Measurements from ENCODE around the gene RAET1E.
"Not testable (repeated sequence)": the region's sequence is repeated elsewhere in the genome, so short reads cannot be mapped to it uniquely, and the experiment has no call there.

RAET1E gene

DNA sequence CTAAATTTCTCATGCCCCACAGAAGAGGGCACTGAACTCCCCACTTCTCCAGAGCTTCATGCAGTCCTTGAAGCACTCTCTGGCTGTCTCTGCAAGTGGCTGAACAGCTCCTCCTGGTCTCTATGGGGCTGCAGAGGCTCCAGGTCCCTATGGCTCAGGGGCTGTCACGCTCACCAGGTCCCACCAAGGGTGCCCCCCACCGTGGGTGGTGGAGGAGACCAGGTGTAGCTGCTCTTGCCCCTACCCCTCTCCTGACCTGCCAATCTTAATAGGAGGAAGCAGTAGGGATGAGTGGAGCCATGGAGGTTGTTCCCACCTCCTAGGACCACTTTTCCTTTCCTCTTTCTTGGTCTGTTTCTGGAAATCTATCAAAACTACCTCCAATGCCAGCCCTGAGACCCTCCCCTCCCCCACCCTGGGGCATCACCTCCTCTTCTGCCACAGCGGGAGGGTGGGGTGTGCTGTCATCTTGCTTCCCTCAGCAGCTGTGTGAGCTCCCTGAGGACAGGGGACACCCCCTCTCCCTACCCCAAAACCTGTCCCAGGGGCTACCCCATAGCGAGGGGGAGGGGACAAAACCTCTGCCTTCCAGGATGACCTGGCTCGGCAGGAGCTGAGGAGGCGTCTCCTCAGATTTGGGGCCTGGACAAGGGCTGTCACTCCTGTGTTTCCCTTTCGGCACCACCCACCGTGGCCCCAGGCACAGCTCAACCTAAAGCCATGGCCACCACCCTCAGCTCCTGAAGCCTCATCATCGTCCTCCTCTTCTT is 12.0 kb upstream of the RAET1E start:
- no peak for DNase-seq (ENCODE audit: low read depth)

DNA sequence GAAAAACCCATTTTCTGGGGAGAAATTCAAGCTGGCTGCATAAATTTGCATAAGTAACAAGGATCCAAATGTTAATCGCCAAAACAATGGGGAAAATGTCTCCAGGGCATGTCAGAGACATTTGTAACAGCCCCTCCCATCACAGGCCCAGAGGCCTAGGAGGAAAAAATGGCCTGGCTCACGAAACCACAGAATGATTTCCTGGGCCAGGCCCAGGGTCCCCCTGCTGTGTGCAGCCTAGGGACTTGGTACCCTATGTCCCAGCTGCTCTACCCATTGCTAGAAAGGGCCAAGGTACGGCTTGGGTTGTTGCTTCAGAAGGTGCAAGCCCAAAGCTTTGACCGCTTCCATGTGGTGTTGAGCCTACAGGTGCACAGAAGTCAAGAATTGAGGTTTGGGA is 10.6 kb upstream of the RAET1E start:
- DNase-seq (ENCODE audit: low read depth): not testable (repeated sequence)

DNA sequence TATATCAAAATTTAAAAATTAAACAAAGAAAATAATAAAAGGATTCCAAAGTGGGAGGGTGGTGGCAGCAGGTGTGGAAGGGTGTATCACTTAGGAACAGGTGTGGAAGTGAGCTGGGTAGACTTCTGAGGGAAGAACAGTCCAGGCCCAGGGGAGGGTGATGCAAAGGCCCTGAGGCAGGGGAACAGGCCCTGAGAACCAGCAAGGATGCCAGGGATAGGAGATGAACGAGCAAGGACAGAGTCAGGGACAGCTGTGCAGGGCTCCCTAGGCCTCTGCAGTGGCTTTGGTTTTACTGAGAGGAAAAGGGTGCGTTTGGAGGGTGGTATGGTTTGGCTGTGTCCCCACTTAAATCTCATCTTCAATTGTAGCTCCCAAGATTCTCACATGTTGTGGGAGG is 9.4 kb upstream of the RAET1E start:
- DNase-seq (ENCODE audit: low read depth): no peak

DNA sequence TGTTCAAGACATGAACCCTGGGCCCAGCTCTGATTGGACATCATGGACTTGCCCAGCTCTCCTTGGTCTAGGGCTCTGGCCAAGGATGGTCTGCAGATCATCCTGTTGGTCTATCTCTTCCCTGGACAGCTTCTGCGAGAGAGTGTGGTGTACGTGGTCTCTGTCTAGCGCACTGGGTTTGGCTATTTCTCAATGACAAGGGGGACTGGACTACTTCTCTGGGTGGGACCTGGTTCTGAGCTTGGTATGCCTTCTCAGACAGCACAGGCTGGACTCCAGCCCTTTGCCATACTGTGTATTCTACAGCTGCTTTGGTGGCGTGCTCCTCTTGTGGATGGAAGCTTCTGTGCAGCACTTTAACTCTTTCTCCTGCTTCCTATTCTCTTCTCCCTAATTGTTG is 8.5 kb upstream of the RAET1E start:
- DNase-seq (ENCODE audit: low read depth): no peak

DNA sequence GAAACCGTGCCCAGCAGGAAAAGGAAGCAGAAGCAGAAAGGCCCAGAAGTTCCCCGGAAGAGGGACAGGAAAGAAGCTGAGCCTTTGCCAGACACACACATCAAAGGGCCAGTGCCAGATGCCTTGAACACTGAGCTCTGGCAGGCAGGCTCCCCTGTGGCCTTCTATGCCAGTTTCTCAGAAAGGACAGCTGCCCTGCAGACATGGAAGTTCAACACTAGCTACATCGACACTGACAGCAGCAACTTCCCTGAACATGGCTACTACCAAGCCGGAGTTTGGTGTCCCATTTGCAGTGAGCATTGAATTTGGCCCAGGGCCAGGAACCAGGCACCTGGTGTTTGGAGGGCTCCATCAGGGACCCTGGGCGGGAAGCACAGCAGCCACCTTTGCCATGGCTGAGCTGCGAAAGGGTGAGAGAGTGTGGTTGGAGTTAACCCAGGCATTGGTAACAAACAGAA is 8.0 kb upstream of the RAET1E start:
- DNase-seq (ENCODE audit: low read depth): no peak

DNA sequence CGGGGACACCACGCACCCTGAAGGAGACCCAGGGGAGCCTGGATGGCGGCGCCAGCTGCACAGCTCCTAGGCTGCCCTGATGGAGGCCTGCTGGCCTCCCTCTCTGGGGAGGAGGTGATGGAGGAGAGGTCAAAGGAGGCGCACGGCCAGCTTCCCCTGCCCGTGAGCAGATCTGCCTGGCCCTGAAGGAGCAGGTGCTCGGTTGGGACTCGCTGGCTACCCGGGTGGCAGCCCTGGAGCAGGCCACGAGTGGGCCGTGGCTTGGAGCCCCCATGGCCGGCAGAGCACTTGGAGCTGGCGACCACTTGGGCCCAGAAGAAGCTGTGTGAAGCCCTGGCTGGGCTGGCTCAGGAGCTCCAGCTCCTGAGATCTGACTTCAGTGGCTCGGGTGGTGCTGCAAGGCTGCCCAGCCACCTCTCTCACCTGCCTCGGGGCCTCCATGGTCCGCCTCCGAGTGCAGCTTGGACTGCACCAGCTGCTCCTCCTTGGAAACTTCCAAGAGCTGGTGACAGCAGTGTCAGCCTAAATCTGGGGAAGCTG is 7.5 kb upstream of the RAET1E start:
- DNase-seq (ENCODE audit: low read depth): no peak

DNA sequence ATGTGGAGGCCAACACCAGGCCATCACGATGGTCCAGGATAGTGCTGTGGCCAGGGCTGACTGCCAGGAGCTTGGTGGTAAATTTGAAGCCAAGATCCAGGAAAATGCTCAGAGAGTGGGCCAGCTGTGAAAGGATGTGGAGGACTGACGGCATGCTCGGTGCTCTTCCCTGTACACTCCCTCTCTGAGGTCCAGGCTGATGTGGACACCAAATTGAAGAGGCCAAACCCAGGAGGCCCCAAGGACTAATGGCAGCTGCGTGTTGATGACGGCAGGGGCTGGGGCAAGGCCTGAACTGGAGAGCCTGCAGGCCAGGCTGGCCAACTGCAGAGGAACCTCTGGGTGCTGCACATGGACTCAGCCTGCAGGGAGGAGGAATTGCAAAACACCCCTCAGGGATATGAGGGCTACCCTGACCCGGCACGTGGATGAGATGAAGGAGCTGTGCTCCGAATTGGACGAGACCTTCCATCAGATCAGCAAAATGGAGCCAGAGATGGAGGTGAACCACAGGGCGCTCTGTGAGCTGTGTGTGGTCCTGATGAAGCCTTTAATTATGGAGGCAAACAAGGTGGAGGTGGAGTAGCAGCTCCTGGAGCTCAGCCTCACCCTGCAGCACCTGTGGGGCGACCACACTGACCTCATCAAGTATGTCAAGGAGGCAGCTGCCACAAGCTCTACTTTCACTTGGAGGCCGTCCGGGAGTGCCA is 6.9 kb upstream of the RAET1E start:
- DNase-seq (ENCODE audit: low read depth): no peak

DNA sequence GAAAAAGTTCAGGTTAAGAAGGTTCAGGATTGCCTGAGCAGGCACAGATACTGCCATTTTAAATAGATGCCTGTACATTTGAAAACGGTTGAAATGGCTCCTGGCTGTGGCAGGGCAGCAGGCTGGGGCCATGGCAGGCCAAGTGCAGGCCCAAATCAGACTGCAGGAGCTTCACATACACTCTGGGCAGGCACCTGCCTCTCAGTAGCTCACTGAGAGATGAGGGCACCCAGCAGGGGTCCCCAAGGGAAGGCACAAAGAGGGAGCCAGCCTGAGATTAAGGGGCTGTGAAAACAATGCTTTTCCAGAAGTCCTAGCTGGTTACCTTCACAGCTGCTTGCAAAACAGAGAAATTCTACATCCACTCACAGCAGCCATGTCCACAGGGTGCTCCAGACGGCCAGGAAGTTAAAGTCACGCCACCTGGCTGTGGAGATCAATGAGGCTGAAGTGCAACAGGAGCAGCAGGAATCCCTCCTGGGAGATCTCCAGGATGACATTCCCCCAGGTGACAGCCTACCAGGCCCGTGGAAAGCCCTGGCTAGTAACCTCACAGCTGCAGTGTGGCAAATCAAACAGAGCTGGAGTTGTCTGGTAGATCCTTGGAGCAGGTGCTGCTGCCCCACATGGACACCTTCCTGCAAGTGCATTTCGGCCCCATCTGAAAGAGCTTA is 6.2 kb upstream of the RAET1E start:
- DNase-seq (ENCODE audit: low read depth): no peak

DNA sequence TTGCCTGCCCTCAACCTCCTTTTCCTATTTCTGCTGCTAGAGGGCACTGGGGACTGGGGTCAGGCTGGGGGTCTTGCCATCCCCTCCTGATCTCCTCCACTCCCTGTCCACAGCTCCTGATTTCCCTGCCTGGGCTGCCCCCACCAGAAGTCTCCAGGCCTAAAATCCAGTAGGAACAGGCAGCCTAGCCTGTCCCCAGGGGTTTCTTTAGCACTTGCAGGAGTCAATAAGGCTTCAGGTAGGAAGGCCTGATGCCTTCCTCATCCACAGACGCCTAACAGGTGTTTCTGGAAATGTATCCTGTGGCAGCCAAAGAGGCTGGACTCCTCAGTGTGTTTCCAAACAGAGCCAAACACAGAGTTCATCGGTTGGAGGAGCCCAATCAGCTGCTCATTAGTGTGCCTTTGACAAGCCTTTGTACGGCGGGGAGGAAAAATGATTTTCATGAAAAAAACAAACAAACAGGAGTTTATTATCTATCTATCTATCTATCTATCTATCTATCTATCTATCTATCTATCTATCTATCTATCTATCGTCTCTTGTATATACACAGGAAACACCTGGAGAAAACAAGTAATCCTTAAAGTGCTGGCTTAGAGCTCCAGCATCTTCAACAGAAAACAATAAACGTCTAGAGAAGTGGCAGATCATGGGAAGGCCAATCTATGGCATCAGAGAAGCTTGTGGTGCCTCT is 3.7 kb upstream of the RAET1E start:
- DNase-seq (ENCODE audit: low read depth): no peak

DNA sequence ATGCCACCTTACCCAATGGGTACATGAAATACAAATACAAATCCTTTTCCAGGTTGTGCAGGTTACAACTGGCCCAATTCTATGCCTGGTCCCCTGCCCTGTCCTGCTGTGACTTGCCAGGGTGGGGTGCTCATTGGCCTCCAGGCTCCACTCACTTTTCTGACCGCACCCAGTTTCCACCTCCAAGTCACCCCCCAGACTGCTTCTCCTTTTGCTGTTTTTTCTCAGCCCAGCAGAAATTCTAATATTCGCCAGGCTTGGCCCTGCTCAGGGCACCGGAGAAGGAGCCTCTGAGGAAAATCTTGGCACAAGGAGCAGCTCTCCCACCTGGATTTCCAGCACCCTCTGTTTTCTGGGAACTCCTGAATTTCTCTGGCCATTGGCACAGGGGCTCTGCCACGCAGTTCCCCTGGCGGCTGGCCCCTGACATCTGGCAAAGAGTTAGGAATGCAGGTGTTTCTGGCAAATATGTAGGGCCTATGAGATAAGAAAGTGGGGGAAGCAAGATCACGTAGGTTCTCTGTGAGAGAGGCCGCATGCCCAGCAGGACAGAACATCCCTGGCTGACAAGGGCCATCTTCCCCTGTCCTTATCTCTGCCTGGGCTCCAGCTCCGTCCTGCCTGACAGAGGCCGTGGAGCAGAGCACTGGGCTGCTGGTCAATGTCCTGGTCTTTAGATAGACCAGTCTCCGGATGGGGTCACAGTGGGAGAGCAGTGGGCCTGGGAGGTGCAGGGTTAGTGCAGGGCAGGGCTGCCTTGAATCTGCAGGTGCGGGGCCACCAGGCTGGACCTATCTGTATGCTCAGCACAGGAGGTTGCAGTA is 2.9 kb upstream of the RAET1E start:
- DNase-seq (ENCODE audit: low read depth): no peak

DNA sequence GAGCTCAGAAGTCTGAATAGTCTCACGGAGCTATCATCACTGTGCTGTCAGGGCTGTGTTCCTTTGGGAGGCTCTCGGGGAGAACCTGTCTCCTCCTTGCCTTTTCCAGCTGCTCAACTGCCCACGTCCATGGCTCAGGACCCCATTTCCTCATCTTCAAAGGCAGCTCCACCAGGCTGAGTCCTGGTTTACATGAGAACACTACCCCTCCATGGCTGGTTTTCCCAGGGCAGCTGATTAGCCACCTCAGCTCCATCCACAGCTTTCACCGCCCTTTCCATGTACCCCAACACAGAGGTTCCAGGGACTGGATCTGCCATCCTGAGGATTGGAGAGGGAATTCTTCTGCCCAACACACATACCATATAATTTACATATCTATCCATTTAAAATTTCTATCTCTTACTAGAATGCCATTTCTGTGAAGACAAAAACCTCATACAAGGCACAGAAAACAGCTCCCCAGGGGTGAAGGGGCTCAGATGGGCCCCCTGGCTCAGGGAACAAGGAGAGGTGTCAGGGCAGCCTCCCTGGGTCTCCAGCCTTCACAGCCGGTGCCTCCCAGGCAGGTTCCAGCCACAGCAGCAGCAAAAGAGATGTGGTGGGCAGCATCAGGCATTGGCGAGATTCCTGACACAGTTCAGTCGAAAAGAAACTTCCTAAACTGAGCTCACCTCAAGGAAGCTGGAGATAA is 2.2 kb upstream of the RAET1E start:
- no peak for DNase-seq (ENCODE audit: low read depth)

DNA sequence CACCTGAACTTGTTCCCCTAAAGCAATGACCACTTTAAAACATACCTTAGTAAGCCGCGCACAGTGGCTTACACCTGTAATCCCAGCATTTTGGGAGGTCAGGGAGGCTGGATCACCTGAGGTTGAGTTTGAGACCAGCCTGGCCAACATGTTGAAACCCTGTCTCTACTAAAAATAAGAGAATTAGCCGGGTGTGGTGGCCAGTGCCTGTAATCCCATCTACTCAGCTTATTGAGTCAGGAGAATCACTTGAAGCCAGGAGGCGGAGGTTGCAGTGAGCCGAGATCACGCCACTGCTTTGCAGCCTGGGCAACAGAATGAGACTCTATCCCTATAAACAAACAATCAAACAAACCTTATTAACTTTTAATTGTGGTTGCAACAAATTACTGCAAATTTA is 1.6 kb upstream of the RAET1E start:
- DNase-seq (ENCODE audit: low read depth): no peak

DNA sequence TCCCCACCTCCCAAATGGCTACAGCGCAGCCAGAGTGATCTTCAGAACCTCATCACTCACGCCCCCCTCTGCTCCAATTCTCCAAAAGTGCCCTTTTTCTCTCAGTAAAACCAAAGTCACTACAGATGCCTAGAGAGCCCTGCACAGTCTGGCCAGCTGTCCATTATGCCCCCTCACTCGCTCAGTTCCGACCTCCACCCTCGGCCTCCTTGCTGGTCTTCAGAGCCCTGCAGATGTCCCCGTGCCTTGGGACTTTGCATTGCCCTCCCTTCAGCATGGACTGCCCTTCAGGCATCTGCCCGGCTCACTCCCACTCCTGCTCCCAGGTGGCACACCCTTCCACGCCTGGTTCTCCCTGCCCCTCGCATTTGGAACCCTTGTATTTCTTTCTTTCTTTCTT is 1.1 kb upstream of the RAET1E start:
- DNase-seq (ENCODE audit: low read depth): no peak

DNA sequence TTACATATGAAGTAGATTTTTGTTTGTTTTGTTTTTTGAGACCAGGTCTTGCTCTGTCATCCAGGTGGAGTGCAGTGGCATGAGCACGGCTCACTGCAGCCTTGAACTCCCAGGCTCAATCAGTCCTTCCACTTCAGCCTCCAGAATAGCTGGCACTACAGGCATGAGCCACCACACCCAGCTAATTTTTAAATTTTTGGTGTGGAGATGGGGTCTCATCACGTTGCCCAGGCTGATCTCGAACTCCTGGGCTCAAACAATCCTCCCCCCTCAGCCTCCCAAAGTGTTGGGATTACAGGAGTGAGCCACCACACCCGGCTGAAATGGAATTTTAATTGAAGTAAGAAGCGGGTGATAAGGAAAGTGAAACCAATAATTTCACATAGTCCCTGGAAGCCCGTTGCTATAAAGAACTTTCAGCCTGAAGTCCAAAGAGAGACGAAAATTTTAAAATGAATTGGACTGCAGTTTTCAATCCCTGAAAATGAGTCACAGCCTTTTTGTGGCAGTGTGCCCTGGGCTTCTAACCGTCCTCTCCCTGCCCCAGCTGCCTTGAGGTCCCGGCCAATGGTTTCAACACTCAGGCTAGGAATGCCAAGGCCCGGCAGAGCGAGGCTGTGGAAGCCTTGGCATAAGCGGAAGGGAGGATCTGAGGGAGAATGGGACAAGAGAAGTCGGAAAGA is 757 bp downstream of the RAET1E start:
- no peak for DNase-seq (ENCODE audit: low read depth)

DNA sequence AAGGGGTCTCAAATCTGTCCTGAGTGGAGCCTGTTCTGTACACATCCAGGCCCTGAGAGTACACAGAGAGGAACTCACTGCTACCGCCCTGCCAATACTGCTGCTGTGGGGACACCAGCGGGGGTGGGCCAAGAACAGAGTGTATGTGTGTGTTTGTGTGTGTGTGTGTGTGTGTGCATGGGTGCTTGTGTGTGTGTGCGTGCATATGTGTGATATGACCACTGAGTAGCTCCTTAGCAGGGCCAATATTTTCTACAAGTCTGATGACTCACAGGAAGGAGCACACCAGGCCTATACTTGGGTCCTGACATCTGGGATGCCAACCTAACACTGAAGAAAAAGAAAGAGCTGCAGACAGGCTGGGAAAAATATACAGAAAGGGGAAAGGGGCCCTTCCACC is 1.4 kb downstream of the RAET1E start:
- no peak for DNase-seq (ENCODE audit: low read depth)

DNA sequence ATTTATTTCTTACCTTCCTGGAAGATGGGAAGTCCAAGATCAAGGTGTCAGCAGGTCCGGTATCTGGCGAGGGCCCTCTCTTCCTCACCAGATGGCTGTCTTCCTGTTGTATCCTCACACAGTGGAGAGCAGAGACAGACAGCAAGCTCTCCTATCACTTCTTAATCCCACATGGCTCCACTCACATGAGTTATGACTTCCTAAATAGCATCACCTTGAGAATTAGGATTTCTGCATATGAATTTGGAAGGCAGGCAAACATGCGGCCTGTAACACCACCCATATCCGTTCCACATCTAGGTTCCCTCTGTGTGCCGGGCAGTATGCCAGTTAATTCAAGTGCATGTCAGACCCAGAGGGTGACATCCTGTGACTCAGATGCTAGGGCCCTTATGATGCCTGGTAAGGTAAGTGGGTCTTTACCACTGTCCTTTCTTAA is 2.1 kb downstream of the RAET1E start:
- DNase-seq (ENCODE audit: low read depth): peak; percentile 13

DNA sequence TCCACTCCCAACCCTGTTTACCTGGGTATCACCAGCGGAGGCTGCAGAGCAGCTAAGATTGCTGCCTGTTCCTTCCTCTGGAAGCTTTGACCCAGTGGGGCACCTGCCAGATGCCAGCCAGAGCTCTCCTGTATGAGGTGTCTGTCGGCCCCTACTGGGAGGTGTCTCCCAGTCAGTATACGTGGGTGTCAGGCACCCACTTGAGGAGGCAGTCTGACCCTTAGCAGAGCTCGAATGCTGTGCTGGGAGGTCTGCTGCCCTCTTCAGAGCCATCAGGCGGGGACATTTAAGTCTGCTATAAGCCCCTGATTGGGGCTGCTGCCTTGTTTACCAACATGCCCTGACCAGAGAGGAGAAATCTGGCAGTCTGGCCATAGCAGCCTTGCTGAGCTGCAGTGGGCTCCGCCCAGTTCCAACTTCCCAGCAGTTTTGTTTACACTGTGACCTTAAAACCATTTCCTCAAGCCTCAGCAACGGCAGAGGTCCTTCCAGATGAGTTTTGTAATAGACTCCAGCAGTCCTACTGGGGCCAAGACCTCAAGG is 2.8 kb downstream of the RAET1E start:
- no peak for DNase-seq (ENCODE audit: low read depth)

DNA sequence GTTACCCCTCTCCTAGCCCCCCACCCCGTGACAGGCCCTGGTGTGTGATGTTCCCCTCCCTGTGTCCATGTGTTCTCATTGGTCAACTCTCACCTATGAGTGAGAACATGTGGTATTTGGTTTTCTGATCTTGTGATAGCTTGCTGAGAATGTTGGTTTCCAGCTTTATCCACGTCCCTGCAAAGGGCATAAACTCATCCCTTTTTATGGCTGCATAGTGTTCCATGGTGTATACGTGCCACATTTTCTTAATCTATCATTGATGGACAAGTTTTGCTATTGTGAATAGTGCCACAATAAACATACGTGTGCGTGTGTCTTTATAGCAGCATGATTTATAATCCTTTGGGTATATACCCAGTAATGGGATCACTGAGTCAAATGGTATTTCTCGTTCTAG is 6.0 kb downstream of the RAET1E start:
- not testable (repeated sequence) for DNase-seq (ENCODE audit: low read depth)

DNA sequence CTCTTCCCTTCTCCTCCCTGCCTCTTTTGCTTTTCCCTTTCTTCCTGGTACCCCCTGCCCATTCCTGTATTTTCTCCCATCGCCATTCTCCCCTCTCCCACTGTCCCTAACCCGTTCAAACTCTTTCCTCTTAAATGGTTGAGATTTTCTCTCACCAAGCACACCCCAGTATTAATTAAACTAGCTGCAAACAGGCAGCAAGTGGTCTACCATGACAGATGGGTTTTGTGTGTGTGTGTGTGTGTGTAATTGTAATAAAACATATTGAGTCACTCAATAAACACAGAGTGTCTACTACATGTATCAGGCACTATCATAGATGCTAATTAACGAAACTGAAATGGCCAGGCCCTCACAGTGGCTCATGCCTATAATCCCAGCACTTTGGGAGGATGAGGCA is 6.7 kb downstream of the RAET1E start:
- no peak for DNase-seq (ENCODE audit: low read depth)

DNA sequence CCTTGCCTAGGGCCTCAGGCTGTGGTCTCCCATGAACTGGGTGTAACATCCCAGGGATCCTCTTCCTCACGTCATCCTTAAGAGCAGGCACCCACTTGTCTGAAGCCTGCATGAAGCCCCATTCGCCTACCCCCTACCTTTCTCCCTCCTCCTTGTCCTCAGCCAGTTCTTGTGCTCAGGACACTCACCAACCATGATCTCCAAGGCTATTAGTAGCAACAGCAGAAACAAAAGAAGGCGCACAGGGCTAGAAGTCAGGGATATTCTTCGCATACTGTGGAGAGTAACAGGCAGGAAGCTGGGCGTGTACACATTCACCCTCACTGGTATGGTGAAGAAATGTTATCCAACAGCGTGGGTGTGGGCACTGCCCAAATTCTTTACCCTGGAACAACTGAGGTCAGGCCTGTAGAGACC is 7.3 kb downstream of the RAET1E start:
- DNase-seq (ENCODE audit: low read depth): no peak
